Ecto neural progenitor cell (in vitro differentiated cells): ENCODE data around the gene DNAH3.
"Not testable (repeated sequence)": the region's sequence is repeated elsewhere in the genome, so short reads cannot be mapped to it uniquely, and the experiment has no call there.

Source experiments
- DNase-seq: peaks from one replicate; pipeline ENCODE4 v3.0.0-alpha.2; 2018; ENCODE audit warnings: low spot score

DNAH3 gene

GRCh38 chr16:20940871-20941635 lies 209.6 kb downstream of the DNAH3 start:
- DNase-seq = no peak

- DNase-seq = no peak
These were observed 211.0 kb downstream of the DNAH3 start for GRCh38 chr16:20939611-20940010.

GRCh38 chr16:20938426-20938825 lies 212.2 kb downstream of the DNAH3 start:
- no peak for DNase-seq

- no peak for DNase-seq
These were observed 212.9 kb downstream of the DNAH3 start for GRCh38 chr16:20937736-20938135.

- no peak for DNase-seq
These were observed 217.1 kb downstream of the DNAH3 start for GRCh38 chr16:20933589-20933988.

- DNase-seq = no peak
These were observed 219.5 kb downstream of the DNAH3 start for GRCh38 chr16:20931066-20931600.

- no peak for DNase-seq
These were observed 220.3 kb downstream of the DNAH3 start for GRCh38 chr16:20930365-20930690.

- DNase-seq = not testable (repeated sequence)
These were observed 220.8 kb downstream of the DNAH3 start for GRCh38 chr16:20929676-20930364.

- no peak for DNase-seq
These were observed 221.8 kb downstream of the DNAH3 start for GRCh38 chr16:20928774-20929411.

GRCh38 chr16:20925751-20926150 lies 224.9 kb downstream of the DNAH3 start:
- no peak for DNase-seq

GRCh38 chr16:20923876-20924275 lies 226.8 kb downstream of the DNAH3 start:
- no peak for DNase-seq

- DNase-seq = no peak
These were observed 229.8 kb downstream of the DNAH3 start for GRCh38 chr16:20920799-20921198.

GRCh38 chr16:20920091-20920490 lies 230.6 kb downstream of the DNAH3 start:
- no peak for DNase-seq

GRCh38 chr16:20918486-20919239 lies 232.0 kb downstream of the DNAH3 start:
- DNase-seq = no peak

GRCh38 chr16:20916942-20917341 lies 233.7 kb downstream of the DNAH3 start:
- no peak for DNase-seq

- DNase-seq = no peak
These were observed 234.4 kb downstream of the DNAH3 start for GRCh38 chr16:20916289-20916688.

- DNase-seq = no peak
These were observed 239.3 kb downstream of the DNAH3 start for GRCh38 chr16:20911361-20911760.

GRCh38 chr16:20910781-20911321 lies 239.8 kb downstream of the DNAH3 start:
- DNase-seq = no peak

GRCh38 chr16:20906341-20907255 lies 244.0 kb downstream of the DNAH3 start:
- no peak for DNase-seq

GRCh38 chr16:20905576-20905975 lies 245.1 kb downstream of the DNAH3 start:
- no peak for DNase-seq
